NCI-H345 (cell line): ENCODE measurements around the gene HOXC6.
"Not testable (repeated sequence)": the region's sequence is repeated elsewhere in the genome, so short reads cannot be mapped to it uniquely, and the experiment has no call there.

Experiments
- DNase-seq: peaks from one replicate; lab custom pipeline; 2025; lab: John Stamatoyannopoulos, UW

Gene HOXC6

DNA sequence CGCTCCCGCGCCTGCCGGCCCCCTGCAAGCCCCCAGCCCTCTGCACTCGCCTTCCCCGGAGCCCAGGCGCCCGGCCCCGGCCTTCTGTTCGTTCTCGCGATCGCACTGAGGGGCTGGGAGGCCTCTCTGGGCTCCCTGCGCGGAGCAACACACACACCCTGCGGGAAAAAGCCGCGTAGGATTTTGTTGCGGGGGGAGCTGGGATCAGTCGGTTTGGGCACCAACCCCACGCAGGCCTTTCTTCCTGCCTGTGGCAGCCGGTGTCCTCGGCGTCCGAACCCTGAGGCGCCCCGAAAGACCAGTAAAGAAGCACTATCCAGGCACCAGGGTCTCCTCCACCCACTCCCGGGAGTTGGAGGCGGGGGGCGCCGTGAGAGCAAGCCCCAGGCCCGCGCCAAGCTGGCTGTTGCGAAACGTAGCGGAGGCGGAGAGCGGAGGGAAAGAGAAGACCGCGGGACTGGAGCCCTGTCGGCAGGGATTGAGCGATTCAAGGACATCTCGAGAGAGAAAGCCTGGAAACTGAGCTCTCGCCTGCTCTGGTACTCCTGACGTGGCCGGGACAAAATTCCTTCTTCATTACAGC is 2.7 kb downstream of the HOXC6 start:
- no peak for DNase-seq

GRCh38 chr12:54031480-54031879 is 3.2 kb downstream of the HOXC6 start:
- DNase-seq = no peak

GRCh38 chr12:54032086-54032619 is 3.9 kb downstream of the HOXC6 start:
- no peak for DNase-seq

- peak; percentile 70 for DNase-seq
Measured at GRCh38 chr12:54032627-54033100, 4.4 kb downstream of the HOXC6 start, which contains the start of gene HOXC5. Gene HOXC5, plus strand, starts transcription at chr12:54033050. Its CDS starts 73 bp downstream, at chr12:54033123.

- peak; percentile 43 for DNase-seq
Measured at GRCh38 chr12:54033106-54033979, 5.1 kb downstream of the HOXC6 start.

DNA sequence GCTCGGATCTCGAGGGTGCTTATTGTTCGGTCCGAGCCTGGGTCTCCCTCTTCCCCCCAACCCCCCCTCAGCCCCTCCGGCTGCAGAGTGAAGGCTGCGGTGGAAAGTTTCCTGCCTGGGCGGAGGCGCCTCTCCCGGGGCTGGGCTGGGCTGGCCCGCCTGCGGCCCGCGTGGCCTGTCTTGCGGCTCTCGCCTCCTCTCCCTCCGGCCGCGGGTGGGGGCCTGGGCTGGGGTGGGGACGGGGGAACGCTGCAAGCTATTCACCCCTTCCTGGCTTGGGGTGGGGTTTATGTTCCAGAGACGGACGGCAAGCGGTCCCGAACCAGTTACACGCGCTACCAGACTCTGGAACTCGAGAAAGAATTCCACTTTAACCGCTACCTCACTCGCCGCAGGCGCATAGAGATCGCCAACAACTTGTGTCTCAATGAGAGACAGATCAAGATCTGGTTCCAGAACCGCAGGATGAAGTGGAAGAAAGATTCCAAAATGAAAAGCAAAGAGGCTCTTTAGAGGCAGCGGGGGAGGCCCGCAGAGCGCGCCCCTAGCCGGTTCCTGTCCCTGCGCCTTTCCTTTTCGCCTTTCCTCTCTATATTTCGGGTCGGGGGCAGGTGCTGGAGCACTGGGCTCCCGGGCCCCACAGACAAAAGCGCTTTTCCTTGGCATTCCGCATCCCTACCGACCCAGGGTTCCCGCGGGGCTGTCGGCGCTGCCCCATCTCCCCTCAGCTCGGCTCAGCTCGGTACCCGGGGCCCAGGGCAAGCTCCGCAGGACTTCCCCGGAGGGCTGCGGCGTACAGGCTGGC is 5.9 kb downstream of the HOXC6 start:
- DNase-seq = no peak

GRCh38 chr12:54034785-54035310 is 6.6 kb downstream of the HOXC6 start:
- DNase-seq = no peak

- no peak for DNase-seq
Measured at GRCh38 chr12:54035568-54036264, 7.5 kb downstream of the HOXC6 start.

DNA sequence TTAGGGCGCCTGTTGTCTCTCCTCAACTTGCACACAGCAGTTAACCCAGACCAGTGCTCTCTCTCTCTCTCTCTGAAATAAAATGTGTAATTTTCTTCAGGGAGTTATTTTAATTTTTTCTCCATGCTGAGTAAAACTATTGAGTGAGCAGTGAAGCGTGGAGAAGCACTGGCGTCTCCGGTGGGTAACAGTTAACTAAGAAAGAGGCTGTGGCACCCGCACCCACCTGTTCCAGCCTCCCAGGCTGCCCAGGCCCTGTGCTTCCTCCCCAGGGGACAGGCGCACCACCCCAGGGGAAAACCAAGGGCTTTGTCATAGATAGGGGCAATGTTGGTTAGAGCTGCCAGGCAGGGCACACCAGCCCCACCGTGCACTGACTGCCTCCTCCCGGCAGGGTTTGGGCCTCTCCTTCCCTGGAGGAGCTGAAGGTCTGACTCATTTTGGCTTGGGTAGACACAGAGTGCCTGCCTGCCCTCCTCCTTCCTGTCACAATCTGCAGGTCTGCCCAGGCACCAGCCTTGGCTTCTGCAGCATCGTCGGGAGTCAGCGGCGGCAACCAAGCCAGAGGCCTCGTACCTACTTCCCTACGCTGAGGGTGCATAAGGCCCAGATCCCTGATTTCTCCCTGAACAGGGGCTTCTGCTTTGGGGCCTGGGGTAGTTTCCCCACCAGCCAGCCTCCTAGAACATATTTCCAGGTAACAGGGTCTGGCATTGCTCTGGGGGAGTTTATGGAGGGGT is 8.6 kb downstream of the HOXC6 start:
- DNase-seq = peak; percentile 70

DNA sequence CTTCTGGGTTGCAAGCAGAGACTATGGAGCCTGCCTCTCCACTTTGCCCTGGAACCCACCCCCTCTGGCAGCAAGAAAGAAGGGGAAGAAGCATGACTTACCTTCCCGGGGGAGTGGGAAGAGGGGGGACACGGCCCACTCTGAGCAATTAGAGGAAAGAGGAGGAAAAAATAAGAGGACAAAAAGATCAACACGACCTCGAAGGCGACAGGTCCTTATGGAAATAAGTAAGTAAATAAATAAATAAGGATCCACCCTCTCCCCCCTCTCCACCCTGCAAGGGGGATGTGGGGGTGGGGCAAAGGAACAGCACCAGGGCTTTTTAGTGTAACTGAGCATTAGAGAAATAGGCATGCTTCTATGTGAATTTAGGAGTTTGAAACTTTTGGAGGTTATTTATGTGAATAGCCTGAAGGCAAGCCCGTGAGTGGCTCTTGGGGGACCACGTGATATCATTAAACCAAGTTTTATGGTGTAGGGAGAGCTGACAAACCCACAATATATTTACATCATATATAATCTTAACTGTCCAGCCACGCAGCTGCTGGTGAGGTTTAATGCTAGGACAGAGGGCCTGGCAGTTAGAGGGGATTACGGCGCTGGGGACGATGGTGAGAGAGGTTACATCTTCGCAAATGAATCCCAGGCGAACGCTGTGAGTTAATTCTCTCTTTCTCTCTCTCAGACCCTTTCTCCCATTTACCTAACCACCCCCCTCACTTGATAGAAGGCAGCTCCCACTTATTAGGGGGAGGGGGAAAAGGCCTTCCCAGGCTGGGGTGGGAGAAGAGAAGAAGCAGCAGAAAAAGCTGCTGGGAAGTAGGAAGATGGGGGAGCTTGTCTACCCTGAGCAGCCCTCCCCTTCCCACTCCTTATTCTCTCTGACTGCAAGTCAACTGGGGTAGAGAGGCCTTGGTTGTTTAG is 9.4 kb downstream of the HOXC6 start:
- no peak for DNase-seq

DNA sequence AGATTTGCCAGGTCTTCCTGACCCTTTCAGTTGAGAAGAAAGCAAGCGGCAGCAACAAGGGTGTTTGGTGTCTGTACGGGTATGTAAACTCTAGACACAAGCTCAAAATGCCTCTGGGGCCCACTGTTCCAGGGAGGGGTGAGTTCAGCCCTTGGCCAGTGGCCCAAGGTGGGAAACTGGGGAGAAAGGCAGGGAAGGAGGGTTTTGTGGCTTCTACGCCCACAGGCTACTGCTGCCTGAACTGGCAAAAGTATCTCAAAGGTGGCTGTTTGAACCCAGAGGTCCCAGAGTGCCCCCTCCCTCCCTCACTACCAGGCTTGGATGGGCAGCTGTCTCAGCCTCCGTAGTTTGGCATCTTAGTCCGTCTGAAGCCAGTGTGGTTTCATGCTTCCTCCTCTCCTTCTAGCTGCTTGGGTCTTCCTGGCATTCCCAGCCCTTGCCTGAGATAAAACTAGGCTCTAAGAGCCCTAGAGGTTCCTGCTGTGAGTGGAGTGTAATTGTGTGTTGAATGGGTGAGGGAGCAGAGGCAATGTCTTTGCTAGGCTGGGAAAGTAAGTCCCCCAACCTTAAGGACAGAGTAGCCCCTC is 10.1 kb downstream of the HOXC6 start:
- no peak for DNase-seq

DNA sequence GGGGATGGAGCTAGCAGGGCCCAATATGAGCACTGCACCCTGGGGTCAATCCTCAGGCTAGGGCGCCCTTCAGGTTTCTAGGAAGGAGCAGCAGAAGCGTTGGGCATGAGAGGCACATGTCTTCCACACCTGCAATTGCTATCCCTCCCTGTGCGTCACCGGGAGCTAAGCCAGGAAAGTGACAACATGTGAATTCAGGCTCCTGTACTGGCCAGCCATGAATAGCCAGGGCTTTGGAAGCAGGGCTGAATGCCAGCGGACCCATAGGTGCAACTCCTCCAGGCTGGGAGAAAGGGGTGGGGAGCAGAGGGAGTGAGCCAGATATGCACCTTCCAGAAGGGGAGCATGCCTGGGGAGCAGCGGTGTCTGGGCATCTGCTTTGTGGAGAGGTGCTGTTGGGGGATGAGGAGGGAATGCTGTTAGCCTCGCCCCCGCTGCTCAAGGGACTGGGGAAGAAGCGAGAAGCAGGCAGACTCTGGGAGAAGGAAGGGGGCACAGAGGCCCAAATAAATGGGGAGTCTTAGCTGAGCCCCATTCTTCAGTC is 10.7 kb downstream of the HOXC6 start:
- DNase-seq = no peak

- DNase-seq = no peak
Measured at GRCh38 chr12:54039417-54040147, 11.3 kb downstream of the HOXC6 start.

DNA sequence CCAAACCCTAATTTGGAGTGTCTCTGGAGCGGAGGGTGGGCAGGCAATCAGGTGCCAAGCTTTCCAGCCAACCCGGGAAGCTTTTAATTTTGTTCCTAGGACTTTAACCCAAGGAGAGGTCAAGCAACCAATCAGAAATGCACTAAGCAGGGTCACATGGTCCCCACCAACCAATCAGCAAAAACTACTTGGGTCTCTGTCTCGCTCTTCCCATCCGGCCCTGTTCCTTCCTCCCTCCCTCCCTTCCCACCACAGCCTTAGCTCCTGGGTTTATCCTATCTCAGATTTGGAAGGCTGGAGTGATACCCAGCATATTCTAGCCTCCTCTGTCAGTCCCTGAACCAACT is 11.9 kb downstream of the HOXC6 start:
- no peak for DNase-seq

GRCh38 chr12:54040648-54041047 is 12.4 kb downstream of the HOXC6 start:
- DNase-seq = no peak

DNA sequence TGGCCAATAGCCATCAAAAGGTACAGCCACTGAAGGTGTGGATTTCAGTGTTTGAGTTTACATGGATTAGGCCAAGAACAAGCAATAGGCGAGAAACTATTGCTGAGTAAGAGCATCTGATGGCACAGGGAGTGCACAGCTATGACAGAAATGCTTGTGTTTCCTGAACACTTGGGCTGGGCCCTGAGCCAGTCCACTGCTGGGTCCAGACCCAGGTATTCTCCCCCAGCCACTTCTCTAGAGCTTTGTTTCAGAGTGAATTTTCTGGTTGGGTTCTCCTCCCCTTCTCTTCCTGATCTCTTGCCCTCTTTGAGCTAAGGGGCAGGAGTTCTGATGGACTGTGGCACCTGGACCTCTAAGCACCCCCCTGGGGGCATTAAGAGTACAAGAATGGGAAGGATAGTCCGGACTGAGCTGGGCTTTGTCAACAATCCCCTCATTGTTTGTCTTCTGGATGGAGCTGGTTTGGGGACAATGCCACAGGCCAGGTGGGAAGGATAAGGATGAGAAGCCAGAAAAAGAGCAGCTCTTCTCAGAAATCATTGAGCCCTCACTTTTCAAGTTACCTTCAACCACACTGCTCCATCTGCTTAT is 13.0 kb downstream of the HOXC6 start:
- DNase-seq = no peak

DNA sequence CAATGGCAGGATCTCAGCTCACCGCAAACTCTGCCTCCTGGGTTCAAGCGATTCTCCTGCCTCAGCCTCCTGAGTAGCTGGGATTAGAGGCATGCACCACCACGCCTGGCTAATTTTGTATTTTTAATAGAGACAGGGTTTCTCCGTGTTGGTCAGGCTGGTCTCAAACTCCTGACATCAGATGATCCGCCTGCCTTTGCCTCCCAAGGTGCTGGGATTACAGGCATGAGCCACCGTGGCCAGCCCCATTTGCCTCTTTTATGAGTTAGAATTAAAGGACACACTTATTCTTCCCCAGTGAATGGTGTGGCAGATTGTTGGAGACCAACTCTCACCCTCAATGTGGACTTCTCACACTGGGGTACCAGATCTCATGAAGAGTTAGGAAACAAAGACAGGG is 13.8 kb downstream of the HOXC6 start:
- DNase-seq = not testable (repeated sequence)
